H1 (cell line): ENCODE results near the gene MT1G. TPM values are rescaled to one million over a fixed set of nuclear protein-coding genes. Genes with fewer than 3 reads are reported as not detected.

Experiments used
- CBX8 ChIP-seq: fragments of 300-800, 300-1000 bp; sonication (generic); IDR thresholded peaks from 2 replicates; pipeline ENCODE4 v1.7.1; 2016; ENCODE audit warnings: low read depth, low read length, borderline replicate concordance
- CEBPB ChIP-seq: IDR thresholded peaks from 2 replicates; pipeline ENCODE4 v1.6.1; 2012; ENCODE audit warnings: low read depth, low read length
- EZH2 ChIP-seq: fragments of 200-600 bp; sonication (generic); IDR thresholded peaks from 2 replicates; pipeline ENCODE4 v1.7.1; 2012; ENCODE audit warnings: low read depth, mild to moderate bottlenecking, moderate library complexity, low read length, inconsistent platforms; ENCODE audit not compliant: severe bottlenecking
- FOSL1 ChIP-seq: IDR thresholded peaks from 2 replicates; pipeline ENCODE4 v1.6.1; 2011; ENCODE audit warnings: mild to moderate bottlenecking, low read depth, low read length, moderate library complexity; ENCODE audit not compliant: insufficient read depth
- GABPA ChIP-seq: IDR thresholded peaks from 2 replicates; pipeline ENCODE4 v1.6.1; 2011; ENCODE audit warnings: mild to moderate bottlenecking, low read length, moderate library complexity, borderline replicate concordance; ENCODE audit not compliant: insufficient read depth
- KDM1A ChIP-seq: fragments of 200-600, 300-600 bp; sonication (generic); IDR thresholded peaks from 2 replicates; pipeline ENCODE4 v1.7.1; 2016; ENCODE audit warnings: mild to moderate bottlenecking, low read length, borderline replicate concordance
- KDM5A ChIP-seq: fragments of 200-600 bp; IDR thresholded peaks from 2 replicates; pipeline ENCODE4 v1.7.1; 2012; ENCODE audit warnings: mild to moderate bottlenecking, low read length, inconsistent platforms, mixed read lengths
- NANOG ChIP-seq: IDR thresholded peaks from 2 replicates; pipeline ENCODE4 v1.6.1; 2011; ENCODE audit warnings: low read length, low read depth, mild to moderate bottlenecking, inconsistent platforms; ENCODE audit not compliant: insufficient read depth, poor library complexity, severe bottlenecking
- SAP30 ChIP-seq: fragments of 300-600 bp; sonication (generic); IDR thresholded peaks from 2 replicates; pipeline ENCODE4 v1.7.1; 2012; ENCODE audit warnings: low read length, moderate library complexity, mild to moderate bottlenecking, inconsistent platforms; ENCODE audit not compliant: insufficient read depth, insufficient replicate concordance
- SIRT6 ChIP-seq: IDR thresholded peaks from one replicate; pipeline ENCODE4 v1.7.1; 2012; ENCODE audit warnings: low read length, inconsistent platforms
- SUZ12 ChIP-seq: fragments of 200-600 bp; sonication (generic); IDR thresholded peaks from 2 replicates; pipeline ENCODE4 v1.6.1; 2012; ENCODE audit warnings: mild to moderate bottlenecking, inconsistent platforms, low read length, moderate library complexity, mixed read lengths
- polyA plus RNA-seq, 7 experiments: library from polyadenylated mRNA; depleted of rRNA in 3 of 7; stranded (reverse) in 5 of 7; unstranded in 2 of 7; fragments of >200 nt in 5 of 7; fragments of 200-250 nt in 2 of 7; gene quantifications; 1 replicate in 5 of 7; 2 replicates in 1 of 7; 4 replicates in 1 of 7; pipeline versions ENCODE4 v1.2.1 to v1.2.3, GENCODE V29; 2011 to 2013; ENCODE audit warnings: missing spikeins in 2 of 7, mixed read lengths in 2 of 7
- total RNA-seq: library from RNA; stranded (reverse); fragmentation: NEBNext Ultra II Directional; extraction: Animal tissue kit (Norgen Biotek cat#: 25700); gene quantifications from 2 replicates; pipeline ENCODE4 v1.2.1, GENCODE V29; 2021
- TF ChIP-seq, protein P1 (sequence below): fragments of 300-600 bp; sonication (generic); IDR thresholded peaks from 2 replicates; pipeline ENCODE4 v1.7.1; 2012; ENCODE audit warnings: low read length, moderate library complexity, mild to moderate bottlenecking, inconsistent platforms; ENCODE audit not compliant: insufficient replicate concordance

Gene MT1G
- total and polyA plus RNA-seq, 2 of the 8 experiments (the other 6 are each of a cell fraction or from before 2014, with no cell fraction given) = 17.7 to 515 TPM

DNA sequence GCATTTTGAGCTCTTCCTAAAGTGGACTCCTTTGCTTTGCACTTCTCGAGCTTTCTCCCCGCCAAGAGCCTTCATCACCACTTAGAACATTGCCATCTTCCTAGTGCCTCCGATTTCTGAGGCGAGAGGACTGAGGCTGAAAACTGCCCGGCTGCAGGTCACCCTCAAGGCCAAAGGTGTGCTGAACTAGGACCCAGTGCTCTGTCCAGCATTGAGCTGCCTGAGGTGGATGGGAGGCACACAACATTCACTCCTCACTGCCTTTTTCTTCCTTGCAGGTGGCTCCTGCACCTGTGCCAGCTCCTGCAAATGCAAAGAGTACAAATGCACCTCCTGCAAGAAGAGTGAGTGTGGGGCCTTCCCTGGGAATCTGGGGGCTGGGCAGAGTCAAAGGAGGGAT is 24.0 kb downstream of the MT1G start (continued):
- TF ChIP-seq, protein P1, sequence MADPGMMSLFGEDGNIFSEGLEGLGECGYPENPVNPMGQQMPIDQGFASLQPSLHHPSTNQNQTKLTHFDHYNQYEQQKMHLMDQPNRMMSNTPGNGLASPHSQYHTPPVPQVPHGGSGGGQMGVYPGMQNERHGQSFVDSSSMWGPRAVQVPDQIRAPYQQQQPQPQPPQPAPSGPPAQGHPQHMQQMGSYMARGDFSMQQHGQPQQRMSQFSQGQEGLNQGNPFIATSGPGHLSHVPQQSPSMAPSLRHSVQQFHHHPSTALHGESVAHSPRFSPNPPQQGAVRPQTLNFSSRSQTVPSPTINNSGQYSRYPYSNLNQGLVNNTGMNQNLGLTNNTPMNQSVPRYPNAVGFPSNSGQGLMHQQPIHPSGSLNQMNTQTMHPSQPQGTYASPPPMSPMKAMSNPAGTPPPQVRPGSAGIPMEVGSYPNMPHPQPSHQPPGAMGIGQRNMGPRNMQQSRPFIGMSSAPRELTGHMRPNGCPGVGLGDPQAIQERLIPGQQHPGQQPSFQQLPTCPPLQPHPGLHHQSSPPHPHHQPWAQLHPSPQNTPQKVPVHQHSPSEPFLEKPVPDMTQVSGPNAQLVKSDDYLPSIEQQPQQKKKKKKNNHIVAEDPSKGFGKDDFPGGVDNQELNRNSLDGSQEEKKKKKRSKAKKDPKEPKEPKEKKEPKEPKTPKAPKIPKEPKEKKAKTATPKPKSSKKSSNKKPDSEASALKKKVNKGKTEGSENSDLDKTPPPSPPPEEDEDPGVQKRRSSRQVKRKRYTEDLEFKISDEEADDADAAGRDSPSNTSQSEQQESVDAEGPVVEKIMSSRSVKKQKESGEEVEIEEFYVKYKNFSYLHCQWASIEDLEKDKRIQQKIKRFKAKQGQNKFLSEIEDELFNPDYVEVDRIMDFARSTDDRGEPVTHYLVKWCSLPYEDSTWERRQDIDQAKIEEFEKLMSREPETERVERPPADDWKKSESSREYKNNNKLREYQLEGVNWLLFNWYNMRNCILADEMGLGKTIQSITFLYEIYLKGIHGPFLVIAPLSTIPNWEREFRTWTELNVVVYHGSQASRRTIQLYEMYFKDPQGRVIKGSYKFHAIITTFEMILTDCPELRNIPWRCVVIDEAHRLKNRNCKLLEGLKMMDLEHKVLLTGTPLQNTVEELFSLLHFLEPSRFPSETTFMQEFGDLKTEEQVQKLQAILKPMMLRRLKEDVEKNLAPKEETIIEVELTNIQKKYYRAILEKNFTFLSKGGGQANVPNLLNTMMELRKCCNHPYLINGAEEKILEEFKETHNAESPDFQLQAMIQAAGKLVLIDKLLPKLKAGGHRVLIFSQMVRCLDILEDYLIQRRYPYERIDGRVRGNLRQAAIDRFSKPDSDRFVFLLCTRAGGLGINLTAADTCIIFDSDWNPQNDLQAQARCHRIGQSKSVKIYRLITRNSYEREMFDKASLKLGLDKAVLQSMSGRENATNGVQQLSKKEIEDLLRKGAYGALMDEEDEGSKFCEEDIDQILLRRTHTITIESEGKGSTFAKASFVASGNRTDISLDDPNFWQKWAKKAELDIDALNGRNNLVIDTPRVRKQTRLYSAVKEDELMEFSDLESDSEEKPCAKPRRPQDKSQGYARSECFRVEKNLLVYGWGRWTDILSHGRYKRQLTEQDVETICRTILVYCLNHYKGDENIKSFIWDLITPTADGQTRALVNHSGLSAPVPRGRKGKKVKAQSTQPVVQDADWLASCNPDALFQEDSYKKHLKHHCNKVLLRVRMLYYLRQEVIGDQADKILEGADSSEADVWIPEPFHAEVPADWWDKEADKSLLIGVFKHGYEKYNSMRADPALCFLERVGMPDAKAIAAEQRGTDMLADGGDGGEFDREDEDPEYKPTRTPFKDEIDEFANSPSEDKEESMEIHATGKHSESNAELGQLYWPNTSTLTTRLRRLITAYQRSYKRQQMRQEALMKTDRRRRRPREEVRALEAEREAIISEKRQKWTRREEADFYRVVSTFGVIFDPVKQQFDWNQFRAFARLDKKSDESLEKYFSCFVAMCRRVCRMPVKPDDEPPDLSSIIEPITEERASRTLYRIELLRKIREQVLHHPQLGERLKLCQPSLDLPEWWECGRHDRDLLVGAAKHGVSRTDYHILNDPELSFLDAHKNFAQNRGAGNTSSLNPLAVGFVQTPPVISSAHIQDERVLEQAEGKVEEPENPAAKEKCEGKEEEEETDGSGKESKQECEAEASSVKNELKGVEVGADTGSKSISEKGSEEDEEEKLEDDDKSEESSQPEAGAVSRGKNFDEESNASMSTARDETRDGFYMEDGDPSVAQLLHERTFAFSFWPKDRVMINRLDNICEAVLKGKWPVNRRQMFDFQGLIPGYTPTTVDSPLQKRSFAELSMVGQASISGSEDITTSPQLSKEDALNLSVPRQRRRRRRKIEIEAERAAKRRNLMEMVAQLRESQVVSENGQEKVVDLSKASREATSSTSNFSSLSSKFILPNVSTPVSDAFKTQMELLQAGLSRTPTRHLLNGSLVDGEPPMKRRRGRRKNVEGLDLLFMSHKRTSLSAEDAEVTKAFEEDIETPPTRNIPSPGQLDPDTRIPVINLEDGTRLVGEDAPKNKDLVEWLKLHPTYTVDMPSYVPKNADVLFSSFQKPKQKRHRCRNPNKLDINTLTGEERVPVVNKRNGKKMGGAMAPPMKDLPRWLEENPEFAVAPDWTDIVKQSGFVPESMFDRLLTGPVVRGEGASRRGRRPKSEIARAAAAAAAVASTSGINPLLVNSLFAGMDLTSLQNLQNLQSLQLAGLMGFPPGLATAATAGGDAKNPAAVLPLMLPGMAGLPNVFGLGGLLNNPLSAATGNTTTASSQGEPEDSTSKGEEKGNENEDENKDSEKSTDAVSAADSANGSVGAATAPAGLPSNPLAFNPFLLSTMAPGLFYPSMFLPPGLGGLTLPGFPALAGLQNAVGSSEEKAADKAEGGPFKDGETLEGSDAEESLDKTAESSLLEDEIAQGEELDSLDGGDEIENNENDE = no peak
- TF ChIP-seq GABPA (no peak), CBX8 (no peak), SUZ12 (peak; percentile 38; the same call in 1 of the 2 replicates), KDM1A (no peak), CEBPB (no peak), SIRT6 (no peak), SAP30 (no peak), FOSL1 (no peak), KDM5A (no peak), NANOG (no peak), EZH2 (peak; percentile 63)
